Gastrocnemius medialis (tissue), 4 donors: ENCODE measurements around the gene ACSS1. TPM values are rescaled to one million over a fixed set of nuclear protein-coding genes. Genes with fewer than 3 reads are reported as not detected.
A peak's percentile ranks its signal among the peaks of the same experiment; 100 is the strongest.

ENCODE experiments used
- ATAC-seq, 2 donors: fragments of 150-250 bp; one replicate each; pipeline ENCODE4 v1.9.1; 2016
- DNase-seq, 2 donors: peaks; one replicate each; pipeline ENCODE4 v3.0.0-alpha.2; 2019
- H3K27ac ChIP-seq, 4 donors: fragments of 200-600 bp; sonication (generic); 1 replicate in 1 of 4; 2 replicates in 3 of 4; pipeline ENCODE4 v1.5.1; 2016 to 2018; ENCODE audit warnings: mild to moderate bottlenecking in 2 of 4, moderate library complexity in 1 of 4
- H3K27me3 ChIP-seq, 3 donors: fragments of 200-600 bp; sonication (generic) in 2 of 3; 1 replicate in 1 of 3; 2 replicates in 2 of 3; pipeline versions ENCODE4 v1.5.1 to v1.6.0; 2016 to 2019; ENCODE audit warnings: mild to moderate bottlenecking in 1 of 3, moderate library complexity in 1 of 3
- H3K36me3 ChIP-seq, 2 donors: fragments of 200-600 bp; sonication (generic) in 1 of 2; one replicate each; pipeline ENCODE4 v1.5.1; 2017 to 2018
- H3K4me1 ChIP-seq, 2 donors: fragments of 200-600 bp; sonication (generic) in 1 of 2; one replicate each; pipeline ENCODE4 v1.5.1; 2016 to 2017; ENCODE audit warnings: mild to moderate bottlenecking in 2 of 2
- H3K4me3 ChIP-seq, 4 donors: fragments of 200-600 bp; sonication (generic) in 3 of 4; 1 replicate in 1 of 4; 2 replicates in 3 of 4; pipeline ENCODE4 v1.5.1; 2016 to 2019; ENCODE audit warnings: mild to moderate bottlenecking in 2 of 4
- H3K9me3 ChIP-seq, 3 donors: fragments of 200-600 bp; sonication (generic) in 2 of 3; 1 replicate in 1 of 3; 2 replicates in 2 of 3; pipeline ENCODE4 v1.5.1; 2016 to 2019
- CTCF ChIP-seq, 5 experiments: fragments of 450-650 bp in 3 of 5; fragments of 200-600 bp in 2 of 5; sonication (generic) in 2 of 5; IDR thresholded peaks in 4 of 5; conservative IDR thresholded peaks in 1 of 5; 1 replicate in 4 of 5; 2 replicates in 1 of 5; pipeline ENCODE4 v1.5.1; 2016 to 2019; ENCODE audit warnings: antibody characterized with exemption in 5 of 5, mild to moderate bottlenecking in 3 of 5, moderate library complexity in 3 of 5
- POLR2A ChIP-seq, 2 donors: fragments of 450-650 bp; IDR thresholded peaks; one replicate each; pipeline ENCODE4 v1.6.1; 2017; ENCODE audit warnings: antibody characterized with exemption in 2 of 2, mild to moderate bottlenecking in 2 of 2, moderate library complexity in 2 of 2
- in situ Hi-C, 4 donors: fragments of 200-750 bp; cut with MboI; loops; one replicate each; pipeline versions ENCODE4 v1.15.0 to v1.8.0; 2017; ENCODE audit warnings: low sequenced_read_pairs in 4 of 4
- intact Hi-C: fragments of 100-400 bp; cut with DNase I; formaldehyde crosslinking; loops from one replicate; pipeline ENCODE4 v1.15.1; 2023; ENCODE audit warnings: low total_unique reads
- total RNA-seq, 4 donors: library from RNA; depleted of rRNA; stranded (reverse); fragments of >200 nt; gene quantifications; one replicate each; pipeline versions ENCODE4 v1.1.0 to v1.2.3, GENCODE V29; 2016

ACSS1 gene
- total RNA-seq, 4 donors from 2014 or later, result 11.4 to 84.6 (median 11.8) TPM

GRCh38 chr20:25054995-25055629 lies 2.8 kb downstream of the ACSS1 start:
- H3K27ac ChIP-seq, result peak overlapping the region; percentile 87 to 95 (median 94)
- TF ChIP-seq CTCF (IDR thresholded peaks at IDR 0.05 in 4 of 5, conservative IDR thresholded peaks at IDR 0.05 in 1 of 5) (no peak), POLR2A (IDR thresholded peaks at IDR 0.05) (peak in 1 of 2 donors; percentile 4)
- no peaks in the 10 kb centered on the region for H3K9me3 ChIP-seq
- H3K36me3 ChIP-seq, result no peaks in the 10 kb centered on the region
- no peak for DNase-seq
- no peaks in the 10 kb centered on the region for H3K27me3 ChIP-seq
- intact Hi-C loops (loop anchor here (5.0 kb wide), 3 partner anchors 1418 to 1893 kb away; partner anchors contain the start of gene CST3), in situ Hi-C loops (loop anchor here in 3 of 4 donors (25.0 kb wide), 3 partner anchors 132 to 1418 kb away; partner anchors contain the start of genes CST3 (in 2 of the 3), ENTPD6 (in 1 of the 3) and ZNF337 (in 1 of the 3))
- ATAC-seq, result no peak
- H3K4me3 ChIP-seq, result peak overlapping the region in 2 of 4 donors; percentile 72 to 93
- H3K4me1 ChIP-seq, result peaks cover 65 to 78% of the 10 kb centered on the region in 2 donors

- TF ChIP-seq CTCF (IDR thresholded peaks at IDR 0.05 in 4 of 5, conservative IDR thresholded peaks at IDR 0.05 in 1 of 5) (no peak), POLR2A (IDR thresholded peaks at IDR 0.05) (peak in 1 of 2 donors; percentile 7)
- Histone ChIP-seq H3K36me3 (no peaks in the 10 kb centered on the region), H3K4me1 (peaks cover 74 to 87% of the 10 kb centered on the region in 2 donors), H3K27ac (peak overlapping the region; percentile 87 to 95 (median 94)), H3K27me3 (no peaks in the 10 kb centered on the region), H3K9me3 (no peaks in the 10 kb centered on the region), H3K4me3 (peak overlapping the region in 1 of 4 donors; percentile 6)
- DNase-seq, result no peak
- in situ Hi-C loops (loop anchor here in 3 of 4 donors (25.0 kb wide), 3 partner anchors 133 to 1417 kb away; partner anchors contain the start of genes CST3 (in 2 of the 3), ENTPD6 (in 1 of the 3) and ZNF337 (in 1 of the 3)), intact Hi-C loops (loop anchor here (5.0 kb wide), 3 partner anchors 1417 to 1892 kb away; partner anchors contain the start of gene CST3)
- ATAC-seq, result no peak
Observed at GRCh38 chr20:25054096-25054820, 3.7 kb downstream of the ACSS1 start.

GRCh38 chr20:25053255-25054031 lies 4.5 kb downstream of the ACSS1 start:
- Histone ChIP-seq H3K27me3 (no peaks in the 10 kb centered on the region), H3K4me3 (peak overlapping the region; percentile 6 to 23 (median 17)), H3K4me1 (peaks cover 81 to 89% of the 10 kb centered on the region in 2 donors), H3K9me3 (no peaks in the 10 kb centered on the region), H3K27ac (peak overlapping the region; percentile 87 to 95 (median 94)), H3K36me3 (no peaks in the 10 kb centered on the region)
- intact Hi-C loops (loop anchor here (5.0 kb wide), 3 partner anchors 1416 to 1891 kb away; partner anchors contain the start of gene CST3), in situ Hi-C loops (loop anchor here in 3 of 4 donors (25.0 kb wide), 3 partner anchors 134 to 1416 kb away; partner anchors contain the start of genes CST3 (in 2 of the 3), ENTPD6 (in 1 of the 3) and ZNF337 (in 1 of the 3))
- ATAC-seq, result peak; percentile 8 to 19
- TF ChIP-seq POLR2A (IDR thresholded peaks at IDR 0.05) (no peak), CTCF (IDR thresholded peaks at IDR 0.05 in 4 of 5, conservative IDR thresholded peaks at IDR 0.05 in 1 of 5) (no peak)
- peak in 1 of 2 donors; percentile 72 for DNase-seq
